ENCODE results near the gene TNNT2.

- TF ChIP-seq, protein P1, sequence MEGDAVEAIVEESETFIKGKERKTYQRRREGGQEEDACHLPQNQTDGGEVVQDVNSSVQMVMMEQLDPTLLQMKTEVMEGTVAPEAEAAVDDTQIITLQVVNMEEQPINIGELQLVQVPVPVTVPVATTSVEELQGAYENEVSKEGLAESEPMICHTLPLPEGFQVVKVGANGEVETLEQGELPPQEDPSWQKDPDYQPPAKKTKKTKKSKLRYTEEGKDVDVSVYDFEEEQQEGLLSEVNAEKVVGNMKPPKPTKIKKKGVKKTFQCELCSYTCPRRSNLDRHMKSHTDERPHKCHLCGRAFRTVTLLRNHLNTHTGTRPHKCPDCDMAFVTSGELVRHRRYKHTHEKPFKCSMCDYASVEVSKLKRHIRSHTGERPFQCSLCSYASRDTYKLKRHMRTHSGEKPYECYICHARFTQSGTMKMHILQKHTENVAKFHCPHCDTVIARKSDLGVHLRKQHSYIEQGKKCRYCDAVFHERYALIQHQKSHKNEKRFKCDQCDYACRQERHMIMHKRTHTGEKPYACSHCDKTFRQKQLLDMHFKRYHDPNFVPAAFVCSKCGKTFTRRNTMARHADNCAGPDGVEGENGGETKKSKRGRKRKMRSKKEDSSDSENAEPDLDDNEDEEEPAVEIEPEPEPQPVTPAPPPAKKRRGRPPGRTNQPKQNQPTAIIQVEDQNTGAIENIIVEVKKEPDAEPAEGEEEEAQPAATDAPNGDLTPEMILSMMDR (IDR thresholded peaks at IDR 0.05): no peak
- no peak for TF ChIP-seq EZH2 (IDR thresholded peaks at IDR 0.05; ENCODE audit: borderline replicate concordance, insufficient read depth, low read depth, low read length, poor library complexity, severe bottlenecking)
Measured at GRCh38 chr1:201316556-201316955, 60.9 kb downstream of the TNNT2 start.

Data from B cell (primary cell).